IMR-90 (cell line): ENCODE measurements around the gene FARS2. TPM values are rescaled to one million over a fixed set of nuclear protein-coding genes. Genes with fewer than 3 reads are reported as not detected.

Experiments
- ATAC-seq: fragments of 200-7000 bp; cut with Tn5 transposase; 2 replicates; pipeline ENCODE4 v1.9.1; 2020; ENCODE audit warnings: low read depth, mild to moderate bottlenecking, moderate library complexity
- BruUV-seq: library from RNA; stranded (reverse); fragments of 400-500 nt; replicated peaks from 2 replicates; lab custom pipeline; 2021; lab: Mats Ljungman, UMichigan
- CTCF ChIA-PET: fragments of 300-600 bp; formaldehyde crosslinking; extraction: SDS; loops from one replicate; lab custom pipeline; 2021; ENCODE audit warnings: antibody characterized with exemption; lab: Yijun Ruan, JAX
- POLR2A ChIA-PET: fragments of 300-600 bp; sonication (Branson Sonifier 250); formaldehyde crosslinking; loops from one replicate; lab custom pipeline; 2022; ENCODE audit warnings: antibody characterized with exemption; ENCODE audit not compliant: unreplicated experiment; lab: Charles Lee
- DNase-seq: peaks from one replicate; pipeline ENCODE4 v3.0.0; 2013
- H2AFZ ChIP-seq: replicated peaks from 2 replicates; pipeline ENCODE3; 2013; ENCODE audit warnings: low read length, mild to moderate bottlenecking; ENCODE audit not compliant: poor library complexity
- H2AK5ac ChIP-seq: 2 replicates; pipeline ENCODE4 v1.6.1; 2013; ENCODE audit warnings: low read depth, low read length, inconsistent platforms
- H2AK9ac ChIP-seq: replicated peaks from 2 replicates; pipeline ENCODE3; 2013; ENCODE audit warnings: mild to moderate bottlenecking, low read depth, low read length, moderate library complexity; ENCODE audit not compliant: poor library complexity
- H2BK120ac ChIP-seq: 2 replicates; pipeline ENCODE4 v1.6.1; 2013; ENCODE audit warnings: low read depth, low read length, inconsistent platforms
- H2BK15ac ChIP-seq: 3 replicates; pipeline ENCODE4 v1.6.1; 2013; ENCODE audit warnings: low read depth, low read length, inconsistent platforms
- H2BK20ac ChIP-seq: 2 replicates; pipeline ENCODE4 v1.6.1; 2013; ENCODE audit warnings: low read depth, mild to moderate bottlenecking, inconsistent platforms, low read length, moderate library complexity
- H2BK5ac ChIP-seq: 2 replicates; pipeline ENCODE4 v1.6.1; 2013; ENCODE audit warnings: mild to moderate bottlenecking, low read depth, low read length, inconsistent platforms; ENCODE audit not compliant: poor library complexity, severe bottlenecking
- H3K14ac ChIP-seq: replicated peaks from 2 replicates; pipeline ENCODE4 v1.6.1; 2013; ENCODE audit warnings: low read depth, low read length, inconsistent platforms
- H3K18ac ChIP-seq: 2 replicates; pipeline ENCODE4 v1.6.1; 2013; ENCODE audit warnings: low read depth, low read length, control low read depth
- H3K23ac ChIP-seq: 2 replicates; pipeline ENCODE4 v1.6.1; 2013; ENCODE audit warnings: low read depth, low read length, inconsistent platforms
- H3K27ac ChIP-seq: 2 replicates; pipeline ENCODE4 v1.5.1; 2013; ENCODE audit warnings: mild to moderate bottlenecking, control low read depth, low read length; ENCODE audit not compliant: insufficient read depth
- H3K27me3 ChIP-seq: 2 replicates; pipeline ENCODE4 v1.6.1; 2013; ENCODE audit warnings: low read length; ENCODE audit not compliant: control insufficient read depth, insufficient read depth
- H3K36me3 ChIP-seq: 2 replicates; pipeline ENCODE4 v1.6.1; 2013; ENCODE audit warnings: low read length, mixed read lengths; ENCODE audit not compliant: control insufficient read depth, insufficient read depth
- H3K4ac ChIP-seq: 2 replicates; pipeline ENCODE4 v1.6.1; 2013; ENCODE audit warnings: low read depth, low read length, inconsistent platforms
- H3K4me1 ChIP-seq: 2 replicates; pipeline ENCODE4 v1.6.1; 2013; ENCODE audit warnings: low read length, mixed read lengths; ENCODE audit not compliant: control insufficient read depth, insufficient read depth
- H3K4me2 ChIP-seq: 2 replicates; pipeline ENCODE4 v1.6.1; 2013; ENCODE audit warnings: low read depth, mild to moderate bottlenecking, control low read depth, low read length, moderate library complexity
- H3K4me3 ChIP-seq: 2 replicates; pipeline ENCODE4 v1.5.1; 2013; ENCODE audit warnings: low read depth, mild to moderate bottlenecking, control low read depth, low read length, moderate library complexity; ENCODE audit not compliant: insufficient read depth
- H3K56ac ChIP-seq: 2 replicates; pipeline ENCODE4 v1.6.1; 2013; ENCODE audit warnings: low read length, inconsistent platforms; ENCODE audit not compliant: insufficient read depth; ENCODE audit errors: extremely low read depth
- H3K79me1 ChIP-seq, 2 experiments: 2 replicates each; pipeline ENCODE4 v1.6.1; 2013; ENCODE audit warnings: low read length in 2 of 2, inconsistent platforms in 1 of 2, low read depth in 1 of 2
- H3K9ac ChIP-seq: 2 replicates; pipeline ENCODE4 v1.6.1; 2013; ENCODE audit warnings: low read depth, low read length, control low read depth
- H3K9me1 ChIP-seq: 2 replicates; pipeline ENCODE4 v1.6.1; 2013; ENCODE audit warnings: low read length, inconsistent platforms; ENCODE audit not compliant: insufficient read depth
- H3K9me3 ChIP-seq: 2 replicates; pipeline ENCODE4 v1.6.1; 2013; ENCODE audit warnings: low read length; ENCODE audit not compliant: control insufficient read depth, insufficient read depth
- H4K20me1 ChIP-seq: 2 replicates; pipeline ENCODE4 v1.6.1; 2013; ENCODE audit warnings: low read length, inconsistent platforms; ENCODE audit not compliant: insufficient read depth
- H4K5ac ChIP-seq: 2 replicates; pipeline ENCODE4 v1.6.1; 2013; ENCODE audit warnings: mild to moderate bottlenecking, low read depth, low read length, control low read depth
- H4K8ac ChIP-seq, 2 experiments: 2 replicates each; pipeline ENCODE4 v1.6.1; 2013; ENCODE audit warnings: low read depth in 2 of 2, low read length in 2 of 2, control low read depth in 1 of 2, inconsistent platforms in 1 of 2
- H4K91ac ChIP-seq: 2 replicates; pipeline ENCODE4 v1.6.1; 2013; ENCODE audit warnings: low read depth, low read length, inconsistent platforms; ENCODE audit not compliant: insufficient read depth
- BHLHE40 ChIP-seq: fragments of 150-350 bp; IDR thresholded peaks from 2 replicates; pipeline ENCODE4 v1.6.1; 2016; ENCODE audit warnings: mild to moderate bottlenecking, low read depth, low read length
- CHD1 ChIP-seq: IDR thresholded peaks from 2 replicates; pipeline ENCODE4 v1.6.1; 2012; ENCODE audit warnings: low read depth, low read length, improper control_type of control experiment
- ELK1 ChIP-seq: fragments of 150-350 bp; IDR thresholded peaks from 2 replicates; pipeline ENCODE4 v1.6.1; 2016; ENCODE audit warnings: low read depth, mild to moderate bottlenecking, low read length, moderate library complexity, borderline replicate concordance
- FOS ChIP-seq: fragments of 150-350 bp; IDR thresholded peaks from 2 replicates; pipeline ENCODE4 v1.6.1; 2016; ENCODE audit warnings: low read depth, low read length
- MAFK ChIP-seq: IDR thresholded peaks from 2 replicates; pipeline ENCODE4 v1.6.1; 2012; ENCODE audit warnings: low read depth, low read length, improper control_type of control experiment
- MAZ ChIP-seq: IDR thresholded peaks from 2 replicates; pipeline ENCODE4 v1.6.1; 2012; ENCODE audit warnings: low read depth, mild to moderate bottlenecking, low read length, improper control_type of control experiment, moderate library complexity, borderline replicate concordance
- MXI1 ChIP-seq: IDR thresholded peaks from 2 replicates; pipeline ENCODE4 v1.6.1; 2012; ENCODE audit warnings: low read depth, mild to moderate bottlenecking, low read length, moderate library complexity, borderline replicate concordance
- NFE2L2 ChIP-seq: fragments of 150-350 bp; IDR thresholded peaks from 2 replicates; pipeline ENCODE4 v1.6.1; 2016; ENCODE audit warnings: low read depth, mild to moderate bottlenecking, low read length
- POLR2A ChIP-seq: IDR thresholded peaks from 2 replicates; pipeline ENCODE4 v1.6.1; 2012; ENCODE audit warnings: mild to moderate bottlenecking, low read depth, low read length
- RAD21 ChIP-seq: IDR thresholded peaks from 2 replicates; pipeline ENCODE4 v1.6.1; 2012; ENCODE audit warnings: low read length, improper control_type of control experiment
- RFX5 ChIP-seq: IDR thresholded peaks from 2 replicates; pipeline ENCODE4 v1.8.0; 2012; ENCODE audit warnings: low read depth, mild to moderate bottlenecking, low read length, moderate library complexity
- SMC3 ChIP-seq: fragments of 150-350 bp; IDR thresholded peaks from 2 replicates; pipeline ENCODE4 v1.6.1; 2016; ENCODE audit warnings: low read depth, mild to moderate bottlenecking, antibody characterized with exemption, low read length, moderate library complexity
- WGBS, 2 experiments: methylation state at CpG; one replicate each; pipeline versions ENCODE4 v1.1.5 to v1.1.7; 2013; ENCODE audit warnings: missing lambda C conversion rate in 2 of 2; ENCODE audit not compliant: insufficient read length in 1 of 2; ENCODE audit errors: extremely low coverage in 2 of 2; 5-methylcytosine and 5-hydroxymethylcytosine counted together
- dilution Hi-C: fragments of 300-500 bp; cut with HindIII; formaldehyde crosslinking; loops from one replicate; pipeline ENCODE4 v1.14.3; 2018; ENCODE audit warnings: low sequenced_read_pairs; ENCODE audit not compliant: unreplicated experiment
- in situ Hi-C: fragments of 300-500 bp; cut with MboI; formaldehyde crosslinking; loops from 3 replicates; pipeline ENCODE4 v1.14.3; 2019; ENCODE audit warnings: low sequenced_read_pairs, inconsistent platforms, mixed read lengths
- intact Hi-C: fragments of 100-400 bp; cut with micrococcal nuclease; formaldehyde crosslinking; loops from 2 replicates; pipeline ENCODE4 v1.10.0; 2022
- polyA plus RNA-seq, 3 experiments: library from polyadenylated mRNA; depleted of rRNA; stranded (reverse); fragments of >200 nt; gene quantifications; 2 replicates each; pipeline ENCODE4 v1.2.3, GENCODE V29; 2012; ENCODE audit warnings: low replicate concordance in 1 of 3
- total RNA-seq: library from RNA; depleted of rRNA; stranded (reverse); fragments of >200 nt; gene quantifications from 2 replicates; pipeline ENCODE4 v1.2.3, GENCODE V29; 2012
- TF ChIP-seq, protein P1 (sequence below): fragments of 150-350 bp; IDR thresholded peaks from 2 replicates; pipeline ENCODE4 v1.6.1; 2017; ENCODE audit warnings: mild to moderate bottlenecking, antibody characterized with exemption, low read length, low read depth

The FARS2 gene
- total and polyA plus RNA-seq, 2 of the 4 experiments (the other 2 are of a cell fraction), result 12.1 to 28.9 TPM

- H2BK20ac ChIP-seq, result no peak overlapping the region
- BruUV-seq, result no TSS peak
- no peak overlapping the region for H3K18ac ChIP-seq
- H4K20me1 ChIP-seq, result no peaks in the 10 kb centered on the region
- H3K9ac ChIP-seq, result no peak overlapping the region
- in situ Hi-C loops, result no loop called here
- intact Hi-C loops, result no loop called here
- H3K4ac ChIP-seq, result no peak overlapping the region
- H3K4me2 ChIP-seq, result no peak overlapping the region
- TF ChIP-seq MAFK, result no peak
- TF ChIP-seq CHD1, result no peak
- TF ChIP-seq MXI1, result no peak
- TF ChIP-seq FOS, result no peak
- TF ChIP-seq RAD21, result no peak
- no peak for TF ChIP-seq BHLHE40
- TF ChIP-seq NFE2L2, result no peak
- TF ChIP-seq ELK1, result no peak
- TF ChIP-seq POLR2A, result no peak
- TF ChIP-seq, protein P1, sequence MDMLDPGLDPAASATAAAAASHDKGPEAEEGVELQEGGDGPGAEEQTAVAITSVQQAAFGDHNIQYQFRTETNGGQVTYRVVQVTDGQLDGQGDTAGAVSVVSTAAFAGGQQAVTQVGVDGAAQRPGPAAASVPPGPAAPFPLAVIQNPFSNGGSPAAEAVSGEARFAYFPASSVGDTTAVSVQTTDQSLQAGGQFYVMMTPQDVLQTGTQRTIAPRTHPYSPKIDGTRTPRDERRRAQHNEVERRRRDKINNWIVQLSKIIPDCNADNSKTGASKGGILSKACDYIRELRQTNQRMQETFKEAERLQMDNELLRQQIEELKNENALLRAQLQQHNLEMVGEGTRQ, result no peak
- no peak for TF ChIP-seq RFX5
- no peak for TF ChIP-seq MAZ
- TF ChIP-seq SMC3, result no peak
- H3K79me1 ChIP-seq, result no peaks in the 10 kb centered on the region
- no peak overlapping the region for H2AK9ac ChIP-seq
- dilution Hi-C loops, result no loop called here
- no peak overlapping the region for H2AK5ac ChIP-seq
- no peak overlapping the region for H2BK5ac ChIP-seq
- no peak overlapping the region for H2BK120ac ChIP-seq
- ChIA-PET CTCF (interaction anchor here (0.9 kb wide), 1 partner anchor 9 kb away, joined by 3 read pairs; no protein-coding TSS in a partner anchor), POLR2A (no interaction called here)
- no peaks in the 10 kb centered on the region for H3K9me3 ChIP-seq
- no peak; the same call in 1 of the 2 replicates for ATAC-seq
- no peaks in the 10 kb centered on the region for H3K36me3 ChIP-seq
- H3K23ac ChIP-seq, result no peak overlapping the region
- H4K5ac ChIP-seq, result no peak overlapping the region
- H3K14ac ChIP-seq, result no peak overlapping the region
- no peak overlapping the region for H4K8ac ChIP-seq
- no peak for DNase-seq
- H3K9me1 ChIP-seq, result no peaks in the 10 kb centered on the region
- H3K4me3 ChIP-seq, result no peak overlapping the region
- no peaks in the 10 kb centered on the region for H3K27me3 ChIP-seq
- H3K56ac ChIP-seq, result no peak overlapping the region
- 100% methylated on average over 1 of the region's 2 CpGs; no CpG with 5 or more reads in 1 of the 2 experiments for WGBS, 2 experiments
- no peak overlapping the region for H4K91ac ChIP-seq
- H3K27ac ChIP-seq, result no peak overlapping the region
- H3K4me1 ChIP-seq, result no peaks in the 10 kb centered on the region
- H2AFZ ChIP-seq, result no peak overlapping the region
- no peak overlapping the region for H2BK15ac ChIP-seq
These were observed 256.5 kb downstream of the FARS2 start for GRCh38 chr6:5517796-5518195.
